SK-N-SH treated with all-trans-retinoic acid at 6 μM for 48 hours (cell line): ENCODE data around the gene KCNQ5.

Experiments used
- BACH2 ChIP-seq: fragments of 250-450 bp; sonication (Bioruptor Pico); IDR thresholded peaks from 2 replicates; pipeline ENCODE4 v1.9.0; 2021; ENCODE audit warnings: mild to moderate bottlenecking, borderline replicate concordance
- RARB ChIP-seq: fragments of 250-450 bp; sonication (Bioruptor Pico); IDR thresholded peaks from 2 replicates; pipeline ENCODE4 v1.8.0; 2021; ENCODE audit warnings: mild to moderate bottlenecking, moderate library complexity
- TCF4 ChIP-seq: fragments of 250-450 bp; sonication (Bioruptor Pico); IDR thresholded peaks from 2 replicates; pipeline ENCODE4 v1.8.0; 2021; ENCODE audit warnings: mild to moderate bottlenecking, moderate library complexity, borderline replicate concordance
- ZFP3 ChIP-seq: fragments of 250-450 bp; sonication (Bioruptor Pico); IDR thresholded peaks from 2 replicates; pipeline ENCODE4 v1.5.0; 2020; ENCODE audit warnings: mild to moderate bottlenecking, moderate library complexity
- ZFP30 ChIP-seq: fragments of 450-650 bp; formaldehyde crosslinking; IDR thresholded peaks from 2 replicates; pipeline ENCODE4 v1.5.0; 2022; ENCODE audit warnings: mild to moderate bottlenecking, moderate library complexity

GRCh38 chr6:72748759-72749158 is 126.9 kb downstream of the KCNQ5 start:
- TF ChIP-seq RARB, result no peak
- TF ChIP-seq ZFP3 (CRISPR knock-in tag), result no peak
- TF ChIP-seq TCF4 (CRISPR knock-in tag), result no peak
- no peak for TF ChIP-seq BACH2
- no peak for TF ChIP-seq ZFP30 (CRISPR knock-in tag)
